Measurements from ENCODE around the gene COL4A6.

The COL4A6 gene

GRCh38 chrX:108199691-108200090 lies 238.5 kb downstream of the COL4A6 start:
- no peak for DNase-seq

- DNase-seq, result no peak
Observed at GRCh38 chrX:108199041-108199440, 239.2 kb downstream of the COL4A6 start.

- DNase-seq, result no peak
Observed at GRCh38 chrX:108198420-108198819, 239.8 kb downstream of the COL4A6 start.

GRCh38 chrX:108186811-108187210 lies 251.4 kb downstream of the COL4A6 start:
- peak; percentile 85 for DNase-seq

GRCh38 chrX:108178143-108178498 lies 260.1 kb downstream of the COL4A6 start:
- no peak for DNase-seq

- peak; percentile 19 for DNase-seq
Observed at GRCh38 chrX:108177351-108178142, 260.7 kb downstream of the COL4A6 start.

GRCh38 chrX:108173874-108174273 lies 264.3 kb downstream of the COL4A6 start:
- no peak for DNase-seq

- DNase-seq, result no peak
Observed at GRCh38 chrX:108171671-108172070, 266.6 kb downstream of the COL4A6 start.

- DNase-seq, result no peak
Observed at GRCh38 chrX:108169768-108170167, 268.5 kb downstream of the COL4A6 start.

- no peak for DNase-seq
Observed at GRCh38 chrX:108168961-108169740, 269.1 kb downstream of the COL4A6 start.

GRCh38 chrX:108167211-108167872 lies 270.9 kb downstream of the COL4A6 start:
- peak; percentile 62 for DNase-seq

- peak; percentile 54 for DNase-seq
Observed at GRCh38 chrX:108165383-108166111, 272.7 kb downstream of the COL4A6 start.

GRCh38 chrX:108163333-108164082 lies 274.7 kb downstream of the COL4A6 start:
- DNase-seq, result no peak

GRCh38 chrX:108162265-108162664 lies 276.0 kb downstream of the COL4A6 start:
- no peak for DNase-seq

- no peak for DNase-seq
Observed at GRCh38 chrX:108160309-108160708, 277.9 kb downstream of the COL4A6 start.

GRCh38 chrX:108159028-108159670 lies 279.1 kb downstream of the COL4A6 start:
- DNase-seq, result no peak

GRCh38 chrX:108157628-108158027 lies 280.6 kb downstream of the COL4A6 start:
- no peak for DNase-seq

- no peak for DNase-seq
Observed at GRCh38 chrX:108156934-108157466, 281.2 kb downstream of the COL4A6 start.

GRCh38 chrX:108156082-108156481 lies 282.1 kb downstream of the COL4A6 start:
- DNase-seq, result no peak

- no peak for DNase-seq
Observed at GRCh38 chrX:108148524-108148923, 289.7 kb downstream of the COL4A6 start.
